Measurements from ENCODE around the gene LRRC32.

The LRRC32 gene, protein sequence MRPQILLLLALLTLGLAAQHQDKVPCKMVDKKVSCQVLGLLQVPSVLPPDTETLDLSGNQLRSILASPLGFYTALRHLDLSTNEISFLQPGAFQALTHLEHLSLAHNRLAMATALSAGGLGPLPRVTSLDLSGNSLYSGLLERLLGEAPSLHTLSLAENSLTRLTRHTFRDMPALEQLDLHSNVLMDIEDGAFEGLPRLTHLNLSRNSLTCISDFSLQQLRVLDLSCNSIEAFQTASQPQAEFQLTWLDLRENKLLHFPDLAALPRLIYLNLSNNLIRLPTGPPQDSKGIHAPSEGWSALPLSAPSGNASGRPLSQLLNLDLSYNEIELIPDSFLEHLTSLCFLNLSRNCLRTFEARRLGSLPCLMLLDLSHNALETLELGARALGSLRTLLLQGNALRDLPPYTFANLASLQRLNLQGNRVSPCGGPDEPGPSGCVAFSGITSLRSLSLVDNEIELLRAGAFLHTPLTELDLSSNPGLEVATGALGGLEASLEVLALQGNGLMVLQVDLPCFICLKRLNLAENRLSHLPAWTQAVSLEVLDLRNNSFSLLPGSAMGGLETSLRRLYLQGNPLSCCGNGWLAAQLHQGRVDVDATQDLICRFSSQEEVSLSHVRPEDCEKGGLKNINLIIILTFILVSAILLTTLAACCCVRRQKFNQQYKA
- 2.8 to 13.1 reads per million in 2 experiments for total RNA-seq

DNA sequence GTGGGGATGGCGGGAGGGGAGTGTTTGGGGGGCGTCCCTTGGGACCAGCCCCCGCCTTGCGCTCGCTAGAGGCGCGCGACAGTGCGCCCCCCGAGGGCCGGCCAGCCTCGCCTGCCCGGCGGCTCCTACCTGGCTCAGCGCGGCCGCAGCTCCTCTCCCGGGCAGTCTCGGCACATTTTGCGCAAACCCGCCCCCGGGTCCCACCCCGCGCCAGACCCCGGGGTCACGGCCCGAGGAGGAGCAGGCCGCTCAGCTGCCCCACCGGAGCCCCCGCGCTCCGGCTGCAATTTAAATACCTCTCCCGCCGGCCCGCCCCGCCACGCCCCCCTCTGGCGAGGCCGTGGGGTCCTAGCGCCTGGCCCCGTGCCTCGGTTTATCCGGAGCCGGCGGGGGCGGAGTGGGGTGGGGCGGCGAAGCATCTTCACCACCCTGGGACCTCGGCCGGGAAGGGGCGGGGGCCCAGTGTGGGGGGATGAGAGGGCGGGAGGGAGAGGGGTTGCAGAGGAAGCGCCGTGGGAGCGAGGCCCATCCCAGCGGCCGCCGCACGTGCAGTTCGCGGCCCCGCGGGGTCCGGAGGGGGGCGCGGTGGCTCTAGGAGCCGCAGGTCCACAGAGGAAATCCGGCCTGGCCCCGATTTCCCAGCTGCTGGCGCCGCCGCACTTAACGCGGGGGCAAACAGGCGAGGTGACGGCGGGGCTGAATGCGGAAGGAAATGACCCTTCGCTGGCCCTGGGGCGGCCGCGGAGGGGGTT is at the start of gene LRRC32:
LRRC32 (minus strand) TSS at position 263 of the 752 bp plus-strand sequence. CDS start 4,793 bp downstream, outside the sequence.
- DNase-seq (ENCODE audit: low read depth), result no peak

DNA sequence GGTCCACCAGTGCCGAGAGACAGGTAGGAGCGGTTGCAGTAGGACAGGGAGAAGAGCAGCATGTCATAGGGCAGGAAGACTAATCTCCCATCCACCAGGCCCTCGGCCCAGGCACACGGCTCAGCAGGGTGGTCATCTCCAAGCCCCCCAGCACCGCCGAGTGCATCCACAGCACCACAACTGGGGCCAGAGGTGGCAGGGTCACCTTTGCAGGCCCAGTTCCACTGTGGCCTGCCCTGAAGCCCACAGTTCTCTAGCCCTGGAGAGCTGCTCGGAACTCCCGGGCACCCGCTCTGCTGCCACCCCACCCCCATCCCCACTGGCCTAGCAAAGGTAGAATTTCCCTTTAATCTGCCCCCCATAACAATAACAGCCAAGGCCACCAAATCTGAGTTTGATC is 49.1 kb upstream of the LRRC32 start:
- DNase-seq (ENCODE audit: low read depth), result no peak

DNA sequence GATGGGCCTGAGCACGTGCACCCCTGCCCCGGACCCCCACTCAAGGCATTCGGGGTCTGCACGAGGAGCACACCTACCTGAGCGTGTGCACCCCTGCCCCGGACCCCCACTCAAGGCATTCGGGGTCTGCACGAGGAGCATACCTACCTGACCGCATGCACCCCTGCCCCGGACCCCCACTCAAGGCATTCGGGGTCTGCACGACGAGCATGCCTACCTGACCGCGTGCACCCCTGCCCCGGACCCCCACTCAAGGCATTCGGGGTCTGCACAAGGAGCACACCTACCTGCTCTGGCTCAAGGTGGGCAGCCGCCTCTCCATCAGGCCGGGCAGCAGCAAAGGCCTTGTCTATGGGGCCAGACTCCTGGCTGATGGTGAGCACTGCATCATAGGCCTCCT is 48.7 kb upstream of the LRRC32 start:
- DNase-seq (ENCODE audit: low read depth), result no peak

DNA sequence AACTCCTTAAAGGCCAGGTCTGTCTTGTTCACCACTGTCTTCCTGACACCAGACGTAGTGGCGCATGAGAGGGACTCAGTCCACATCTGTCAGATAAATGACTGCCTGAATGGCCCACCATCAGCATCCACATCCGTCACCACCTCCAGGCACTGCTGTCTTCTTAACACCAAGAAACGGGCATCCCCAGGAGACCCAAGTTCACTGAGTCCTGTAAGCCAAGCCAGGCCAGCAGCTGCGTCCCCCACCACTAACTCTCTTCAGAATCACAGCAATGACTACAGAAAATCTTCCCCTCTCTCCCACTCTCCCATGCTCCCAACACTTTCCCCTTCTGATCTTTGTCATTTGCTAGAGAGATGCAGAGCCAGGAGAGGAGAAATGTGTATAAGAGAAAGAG is 47.3 kb upstream of the LRRC32 start:
- DNase-seq (ENCODE audit: low read depth), result no peak

DNA sequence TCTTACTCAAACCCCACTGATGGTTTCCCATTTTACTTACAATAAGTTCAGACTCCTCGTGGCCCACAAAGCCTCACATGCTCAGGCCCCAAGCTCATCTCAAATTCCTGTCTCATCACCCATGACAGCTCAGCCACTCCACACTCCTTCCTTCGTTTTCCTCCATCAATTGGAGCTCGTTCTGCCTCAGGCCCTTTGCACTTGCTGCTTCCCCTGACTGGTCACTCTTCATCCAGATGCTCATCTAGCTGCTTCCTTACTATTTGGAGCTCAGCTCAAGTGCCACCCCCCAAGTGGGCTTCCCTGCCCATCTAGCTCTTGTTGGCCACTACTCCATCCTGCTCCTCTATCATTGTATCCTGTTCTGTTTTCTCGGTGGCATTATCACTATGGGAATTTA is 46.8 kb upstream of the LRRC32 start:
- no peak for DNase-seq (ENCODE audit: low read depth)

DNA sequence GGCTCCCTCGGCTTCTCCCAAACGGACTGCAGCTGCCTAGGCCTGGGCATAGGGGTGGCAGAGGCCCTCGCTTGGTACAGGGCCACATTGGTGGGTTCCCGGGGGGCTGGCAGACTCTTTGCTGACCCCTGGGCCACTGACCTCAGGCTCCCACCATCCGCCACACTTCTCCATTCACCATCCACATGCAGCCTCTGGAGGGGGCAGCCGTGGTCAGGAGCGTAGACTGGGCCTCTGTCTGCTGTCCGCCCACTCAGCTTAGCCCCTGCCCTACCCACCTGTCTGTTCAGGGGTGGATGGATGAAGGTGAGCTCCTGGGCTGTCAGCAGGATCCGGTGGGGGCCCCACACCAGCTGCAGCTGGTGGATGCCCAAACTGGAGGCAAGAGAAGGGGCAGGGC is 45.7 kb upstream of the LRRC32 start:
- DNase-seq (ENCODE audit: low read depth), result no peak

DNA sequence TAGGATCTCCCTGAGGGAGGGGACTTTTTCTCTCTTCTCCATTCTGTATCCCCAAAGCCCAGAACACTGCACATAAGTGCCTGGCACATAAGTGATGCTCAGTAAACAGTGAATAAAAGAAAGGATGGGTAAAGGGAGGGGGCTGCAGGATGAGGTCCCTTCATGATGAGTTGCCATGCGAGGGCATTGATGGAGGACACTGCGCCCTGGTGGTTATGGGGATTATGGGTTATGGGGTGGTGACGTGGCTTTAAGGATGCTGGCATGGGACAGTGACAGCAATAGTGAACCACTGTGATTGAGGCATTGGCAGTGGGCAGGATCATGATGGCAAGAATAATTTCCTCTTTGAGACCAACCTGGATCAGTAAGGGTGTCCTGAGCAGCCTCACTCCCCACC is 43.9 kb upstream of the LRRC32 start:
- DNase-seq (ENCODE audit: low read depth), result no peak

DNA sequence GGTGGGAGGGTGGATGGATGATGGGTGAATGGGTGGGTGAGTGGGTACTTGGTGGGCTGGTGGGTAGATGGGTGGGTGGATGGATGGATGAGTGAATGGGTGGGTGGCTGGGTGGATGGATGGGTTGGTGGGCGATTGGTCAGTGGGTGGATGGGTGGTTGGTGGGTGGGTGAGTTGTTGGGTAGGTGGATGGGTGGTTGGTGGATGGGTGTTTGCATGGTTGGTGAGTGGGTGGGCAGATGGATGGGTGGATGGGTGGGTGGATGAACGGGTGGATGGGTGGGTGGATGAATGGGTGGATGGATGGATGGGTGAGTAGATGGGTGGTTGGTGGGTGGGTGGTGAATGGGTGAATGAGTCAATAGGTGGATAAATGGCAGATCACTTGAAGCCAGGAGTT is 43.0 kb upstream of the LRRC32 start:
- no peak for DNase-seq (ENCODE audit: low read depth)

DNA sequence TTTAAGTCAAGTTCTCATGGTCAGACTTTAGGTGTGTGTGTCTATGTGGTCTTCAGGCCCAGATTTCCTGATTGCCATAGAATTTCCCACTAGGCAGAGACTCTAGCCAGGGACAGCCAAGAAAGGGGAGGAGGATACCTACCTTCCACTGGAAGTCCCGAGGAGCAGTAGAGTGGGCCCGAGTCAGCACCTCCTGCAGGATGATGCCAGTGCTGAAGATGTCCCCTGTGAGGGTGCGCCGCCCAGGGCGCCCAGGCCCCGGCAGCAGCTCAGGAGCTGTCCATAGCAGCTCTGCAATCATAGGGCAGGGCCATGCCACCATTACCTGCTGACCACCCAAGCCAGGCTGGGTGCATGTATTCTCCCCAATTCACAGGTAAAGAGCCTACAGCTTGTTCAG is 41.6 kb upstream of the LRRC32 start:
- no peak for DNase-seq (ENCODE audit: low read depth)

DNA sequence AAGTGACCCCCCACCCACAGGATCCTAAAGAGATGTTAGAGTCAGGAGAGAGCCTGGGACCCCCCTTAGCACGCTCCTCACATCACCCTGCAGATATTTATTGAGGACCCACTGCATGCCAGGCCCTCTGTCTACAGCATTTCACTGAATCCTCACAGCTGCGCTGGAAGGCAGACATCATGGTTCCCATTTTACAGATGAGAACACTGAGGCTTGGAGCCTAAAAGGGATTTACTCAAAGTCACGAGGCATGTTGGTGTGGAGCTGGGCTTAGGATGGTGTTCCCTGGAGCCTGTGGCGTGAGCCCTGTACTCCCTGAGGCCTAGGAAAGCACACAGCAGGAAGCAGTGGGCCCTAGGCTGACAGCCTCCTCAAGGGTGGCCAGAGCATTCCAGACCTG is 39.2 kb upstream of the LRRC32 start:
- no peak for DNase-seq (ENCODE audit: low read depth)

DNA sequence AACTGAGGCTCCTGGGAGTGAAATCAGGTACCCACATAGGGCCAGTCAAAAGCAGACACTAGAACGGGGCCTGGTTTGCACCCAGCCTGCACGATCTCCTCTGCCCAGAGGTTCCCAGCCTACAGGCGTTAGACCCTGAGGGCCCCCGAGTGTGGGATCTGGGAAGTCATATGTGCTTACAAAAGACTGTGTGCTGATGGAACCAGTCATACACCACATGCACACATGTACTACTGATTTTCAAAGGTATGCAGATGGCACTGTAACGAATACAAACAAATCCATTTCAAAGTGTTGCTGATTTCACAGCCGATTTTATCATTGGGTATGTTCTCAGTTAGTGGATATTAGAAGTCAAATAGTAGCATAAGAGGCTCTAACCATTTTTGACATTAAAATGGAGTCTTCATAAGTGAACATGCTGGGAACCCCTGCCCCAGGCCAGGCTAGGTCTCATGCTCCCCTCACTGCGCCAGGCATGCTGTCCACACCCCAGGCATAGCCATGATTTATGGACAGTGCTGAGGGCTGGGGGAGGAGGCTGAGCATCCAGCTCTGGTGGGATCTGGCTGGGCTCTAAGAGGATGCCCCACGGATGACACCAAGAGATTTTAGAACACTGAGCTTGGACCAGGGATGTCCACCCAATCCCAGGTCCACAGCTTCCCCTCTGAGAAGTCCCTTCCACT is 38.6 kb upstream of the LRRC32 start:
- DNase-seq (ENCODE audit: low read depth), result no peak

DNA sequence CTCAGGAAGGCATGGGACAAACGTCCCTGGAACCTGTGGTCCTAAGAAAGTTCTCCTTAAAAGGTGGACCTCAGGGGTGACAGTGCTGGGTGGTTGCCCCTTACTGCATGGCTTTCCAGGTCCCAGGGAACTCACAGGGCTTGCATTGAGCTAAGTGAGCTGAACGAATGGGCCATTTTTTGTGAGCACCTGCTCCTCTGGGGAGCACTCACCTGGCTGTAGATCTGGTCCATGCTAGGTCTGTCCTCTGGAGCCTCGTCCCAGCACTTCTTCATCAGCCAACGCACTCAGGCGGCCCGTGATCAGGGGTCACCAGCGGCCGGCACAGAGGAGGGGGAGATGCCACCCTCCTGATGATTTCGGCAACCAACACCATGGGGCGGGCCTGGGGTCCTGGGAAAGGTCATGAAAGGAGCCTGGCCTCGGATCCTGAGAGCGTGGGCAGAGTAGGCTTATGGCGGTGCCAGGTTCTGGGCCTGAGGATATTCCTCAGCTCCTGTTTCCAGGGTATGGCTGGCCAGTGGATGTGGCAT is 36.8 kb upstream of the LRRC32 start:
- DNase-seq (ENCODE audit: low read depth), result no peak

DNA sequence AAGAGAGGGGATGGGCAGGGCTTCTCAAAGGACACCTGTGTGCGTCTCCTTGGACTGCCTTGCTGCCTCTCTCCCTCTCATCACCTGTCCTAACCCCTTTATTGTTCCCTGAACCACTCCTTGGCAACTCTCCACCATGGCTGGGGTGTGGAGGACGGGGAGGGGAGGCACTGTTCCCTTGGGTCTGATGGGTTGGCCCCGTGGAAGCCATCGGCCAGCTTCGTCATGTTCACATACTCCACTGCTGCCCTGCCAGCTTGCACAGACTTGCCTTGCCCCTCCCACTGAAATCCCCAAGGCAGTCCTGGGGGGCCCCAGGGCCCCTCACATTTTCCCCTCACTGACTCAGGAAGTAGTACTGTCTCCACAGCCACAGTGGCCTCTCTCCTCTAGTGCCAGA is 36.1 kb upstream of the LRRC32 start:
- DNase-seq (ENCODE audit: low read depth), result no peak

DNA sequence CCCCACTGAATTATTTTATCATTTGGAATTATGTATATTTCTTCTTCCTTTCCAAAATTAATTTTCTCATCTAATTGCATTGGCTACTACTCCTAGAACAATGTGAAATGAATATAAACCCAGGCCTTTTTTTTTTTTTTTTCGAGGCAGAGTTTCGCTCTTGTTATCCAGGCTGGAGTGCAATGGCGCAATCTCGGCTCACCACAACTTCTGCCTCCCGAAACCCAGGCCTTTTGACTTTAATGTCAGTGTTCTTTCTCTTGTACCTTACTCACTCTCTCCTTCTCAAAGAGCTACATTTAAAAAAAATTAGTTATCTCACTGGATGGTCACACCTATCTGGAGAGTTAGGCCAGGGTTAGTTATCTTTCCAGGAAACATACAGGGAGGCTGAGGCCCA is 35.3 kb upstream of the LRRC32 start:
- no peak for DNase-seq (ENCODE audit: low read depth)

DNA sequence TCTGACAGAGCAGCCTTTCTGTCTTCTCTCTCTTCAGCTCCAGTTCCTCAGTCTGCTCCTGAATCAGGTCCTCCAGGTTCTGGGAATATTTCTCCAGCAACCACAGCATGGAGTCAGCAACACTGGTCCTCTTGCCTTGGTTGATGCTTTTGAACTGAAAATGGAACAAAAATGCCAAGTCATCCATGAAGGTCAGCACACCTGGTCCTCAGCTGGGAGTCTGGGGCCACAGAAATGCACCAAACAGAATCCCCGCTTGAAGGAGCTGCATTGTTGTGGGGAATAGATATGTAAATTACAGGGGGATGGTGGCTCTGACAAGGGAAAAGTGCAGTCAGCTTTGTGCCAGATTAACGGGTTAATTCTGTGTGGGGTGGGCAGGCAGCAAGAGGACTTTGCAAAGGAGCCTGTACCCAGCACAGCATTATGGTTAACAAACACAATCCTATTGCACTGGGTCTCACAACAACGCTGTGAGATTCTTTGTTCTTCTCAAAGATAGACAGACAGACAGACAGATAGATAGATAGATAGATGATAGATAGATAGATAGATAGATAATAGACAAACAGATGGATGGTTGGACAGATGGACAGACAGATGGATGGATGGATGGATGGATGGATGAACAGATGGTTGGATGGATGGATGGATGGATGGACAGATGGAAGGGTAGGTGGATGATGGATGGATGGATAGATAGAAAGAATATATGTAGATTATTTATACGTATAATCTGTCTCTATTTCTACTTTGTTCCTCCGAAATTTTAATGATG is 33.8 kb upstream of the LRRC32 start:
- no peak for DNase-seq (ENCODE audit: low read depth)

DNA sequence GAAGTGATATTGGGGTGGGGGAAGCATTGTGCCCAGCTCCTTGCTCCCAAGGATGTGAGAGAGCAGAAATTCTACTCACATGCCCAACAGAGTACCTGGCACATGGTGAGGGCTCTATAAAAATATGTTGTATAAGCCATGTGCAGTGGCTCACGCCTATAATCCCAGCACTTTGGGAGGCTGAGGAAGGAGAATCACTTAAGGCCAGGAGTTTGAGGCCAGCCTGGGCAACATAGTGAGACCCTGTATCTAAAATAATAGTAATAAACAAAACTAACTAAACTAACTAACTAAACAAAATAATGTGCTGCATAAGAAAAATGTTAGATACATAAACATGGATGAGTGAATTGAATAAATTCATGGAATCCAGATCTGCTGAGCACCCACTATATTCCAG is 33.2 kb upstream of the LRRC32 start:
- DNase-seq (ENCODE audit: low read depth), result no peak

DNA sequence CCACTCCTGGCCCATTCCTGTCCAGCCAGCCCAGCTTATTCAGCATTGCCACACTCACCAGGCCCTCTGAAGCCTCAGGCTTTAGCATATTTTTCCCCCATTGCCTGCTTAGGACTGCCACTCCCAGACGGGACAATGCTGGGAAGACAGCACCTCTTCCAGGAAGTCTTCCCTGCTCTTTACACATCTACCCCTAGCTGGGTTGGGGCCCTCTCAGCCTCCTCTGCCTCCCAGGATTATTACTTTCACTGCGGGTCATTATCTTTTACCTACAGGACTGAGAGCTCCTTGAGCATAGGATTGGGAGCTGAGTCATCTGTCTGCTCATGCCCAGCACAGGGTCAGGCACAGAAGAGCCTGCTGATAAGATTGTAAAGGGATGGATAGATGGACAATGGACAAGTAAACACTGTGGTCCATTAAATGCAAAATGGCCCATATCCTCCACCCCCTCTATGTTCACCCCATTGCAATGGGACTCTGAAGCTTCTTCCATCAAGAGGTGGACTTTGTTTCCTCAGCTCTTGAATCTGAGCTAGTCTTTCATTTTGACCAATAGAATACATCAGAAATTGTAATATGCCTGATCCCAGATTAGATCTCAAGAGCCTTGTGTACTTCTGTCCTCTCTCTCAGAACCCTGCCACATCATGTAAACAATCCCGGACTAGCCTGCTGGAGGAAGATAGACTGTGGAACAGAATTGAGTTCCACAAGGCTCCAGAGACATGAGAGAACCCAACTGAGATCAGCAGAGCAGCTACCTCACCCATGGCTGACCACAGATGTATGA is 32.0 kb upstream of the LRRC32 start:
- DNase-seq (ENCODE audit: low read depth), result no peak

DNA sequence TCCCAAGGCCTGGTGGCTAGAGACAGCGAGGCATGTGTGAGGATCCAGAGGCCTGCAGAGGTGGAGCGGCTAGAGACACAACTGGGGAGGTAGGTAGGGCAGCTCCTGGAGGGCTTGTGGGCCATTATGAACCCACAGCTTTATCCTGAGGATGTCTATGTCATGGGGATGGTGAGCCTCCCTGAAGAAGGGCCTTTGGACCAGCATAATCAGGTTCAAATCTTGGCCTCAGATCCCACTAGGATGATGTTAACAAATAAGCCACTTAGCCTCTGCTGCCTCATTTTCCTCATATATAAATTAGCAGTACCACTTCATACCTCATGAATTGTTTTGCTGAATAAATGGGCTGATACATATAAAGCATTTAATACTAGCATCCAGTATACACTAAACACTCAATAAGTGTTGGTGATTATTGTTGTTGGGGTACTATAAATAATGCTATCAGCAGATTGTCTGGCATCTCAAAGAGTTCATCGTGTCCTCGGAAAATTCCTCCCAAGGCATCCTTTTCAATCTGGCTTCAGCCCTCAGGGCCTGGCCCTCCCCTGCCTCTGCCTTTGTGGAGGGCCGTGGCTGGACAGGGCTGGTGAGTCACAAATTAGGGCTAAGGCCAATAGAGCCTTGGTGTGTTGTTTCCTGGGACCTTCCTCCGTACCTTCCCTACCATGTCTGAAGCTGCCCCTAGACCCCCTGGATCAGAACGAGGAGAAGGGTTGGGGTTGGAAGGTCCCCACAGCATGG is 30.9 kb upstream of the LRRC32 start:
- DNase-seq (ENCODE audit: low read depth), result no peak

Measured in T follicular helper cell (primary cell).